GM21515 (cell line): ENCODE data around the gene ADGRG6.

Experiments
- ATAC-seq: cut with Tn5 transposase; IDR thresholded peaks from one replicate; pipeline ENCODE4 v1.9.1; 2021; ENCODE audit not compliant: unreplicated experiment

Gene ADGRG6

GRCh38 chr6:142320366-142320765 is 18.6 kb downstream of the ADGRG6 start:
- ATAC-seq: no peak

- ATAC-seq: no peak
These were observed 19.6 kb downstream of the ADGRG6 start for GRCh38 chr6:142321451-142321850.

- no peak for ATAC-seq
These were observed 20.3 kb downstream of the ADGRG6 start for GRCh38 chr6:142322066-142322465.

- ATAC-seq: no peak
These were observed 20.8 kb downstream of the ADGRG6 start for GRCh38 chr6:142322504-142323198.

GRCh38 chr6:142323377-142323776 is 21.6 kb downstream of the ADGRG6 start:
- ATAC-seq: no peak

- no peak for ATAC-seq
These were observed 22.3 kb downstream of the ADGRG6 start for GRCh38 chr6:142324111-142324510.

- no peak for ATAC-seq
These were observed 23.3 kb downstream of the ADGRG6 start for GRCh38 chr6:142325111-142325510.

GRCh38 chr6:142326540-142326939 is 24.7 kb downstream of the ADGRG6 start:
- ATAC-seq: no peak

GRCh38 chr6:142328070-142328469 is 26.3 kb downstream of the ADGRG6 start:
- no peak for ATAC-seq

GRCh38 chr6:142329486-142330113 is 27.8 kb downstream of the ADGRG6 start:
- ATAC-seq: no peak

GRCh38 chr6:142331075-142331551 is 29.3 kb downstream of the ADGRG6 start:
- ATAC-seq: no peak

GRCh38 chr6:142331601-142332000 is 29.8 kb downstream of the ADGRG6 start:
- no peak for ATAC-seq

- ATAC-seq: no peak
These were observed 30.7 kb downstream of the ADGRG6 start for GRCh38 chr6:142332393-142333098.

GRCh38 chr6:142333431-142333830 is 31.6 kb downstream of the ADGRG6 start:
- ATAC-seq: no peak

GRCh38 chr6:142334294-142334693 is 32.5 kb downstream of the ADGRG6 start:
- ATAC-seq: no peak

GRCh38 chr6:142335415-142335814 is 33.6 kb downstream of the ADGRG6 start:
- no peak for ATAC-seq

- ATAC-seq: no peak
These were observed 34.4 kb downstream of the ADGRG6 start for GRCh38 chr6:142336183-142336582.

- ATAC-seq: no peak
These were observed 35.0 kb downstream of the ADGRG6 start for GRCh38 chr6:142336787-142337186.

GRCh38 chr6:142339113-142339512 is 37.3 kb downstream of the ADGRG6 start:
- no peak for ATAC-seq

GRCh38 chr6:142339968-142340658 is 38.3 kb downstream of the ADGRG6 start:
- no peak for ATAC-seq

GRCh38 chr6:142341855-142342330 is 40.1 kb downstream of the ADGRG6 start:
- ATAC-seq: no peak
